ENCODE measurements around the gene ASTN2.

ASTN2 gene

GRCh38 chr9:116992865-116993264, 422.0 kb downstream of the ASTN2 start:
- no peaks in the 10 kb centered on the region for H3F3A ChIP-seq (ENCODE audit: insufficient read depth, low read length)
- H3K27ac ChIP-seq (ENCODE audit: low read length): no peak overlapping the region
- DNase-seq: no peak
- H4K20me1 ChIP-seq (ENCODE audit: insufficient read depth, low read length): no peaks in the 10 kb centered on the region
- H3K9me2 ChIP-seq (replicated peaks; ENCODE audit: insufficient read depth, low read length): no peaks in the 10 kb centered on the region
- no peak overlapping the region for H3K9ac ChIP-seq (ENCODE audit: low read length)
- H3K9me3 ChIP-seq (replicated peaks; ENCODE audit: insufficient read depth, low read length): no peaks in the 10 kb centered on the region
- no peak overlapping the region for H3K4me3 ChIP-seq (ENCODE audit: low read length)
- H3K79me2 ChIP-seq (ENCODE audit: low read length): no peaks in the 10 kb centered on the region
- no peaks in the 10 kb centered on the region for H3K4me1 ChIP-seq (ENCODE audit: low read length)
- H2AFZ ChIP-seq (ENCODE audit: low read length): no peak overlapping the region
- H3K36me3 ChIP-seq (replicated peaks; ENCODE audit: insufficient read depth, low read length): no peaks in the 10 kb centered on the region
- no peaks in the 10 kb centered on the region for H3K27me3 ChIP-seq (replicated peaks; ENCODE audit: insufficient read depth, low read length)
- H3K4me2 ChIP-seq (ENCODE audit: low read depth, low read length): no peak overlapping the region
- TF ChIP-seq EZH2phosphoT487 (IDR thresholded peaks at IDR 0.05; ENCODE audit: low read length) (no peak), EZH2 (optimal IDR thresholded peaks at IDR 0.05; ENCODE audit: low read depth, low read length) (no peak)
- TF ChIP-seq, protein P1, sequence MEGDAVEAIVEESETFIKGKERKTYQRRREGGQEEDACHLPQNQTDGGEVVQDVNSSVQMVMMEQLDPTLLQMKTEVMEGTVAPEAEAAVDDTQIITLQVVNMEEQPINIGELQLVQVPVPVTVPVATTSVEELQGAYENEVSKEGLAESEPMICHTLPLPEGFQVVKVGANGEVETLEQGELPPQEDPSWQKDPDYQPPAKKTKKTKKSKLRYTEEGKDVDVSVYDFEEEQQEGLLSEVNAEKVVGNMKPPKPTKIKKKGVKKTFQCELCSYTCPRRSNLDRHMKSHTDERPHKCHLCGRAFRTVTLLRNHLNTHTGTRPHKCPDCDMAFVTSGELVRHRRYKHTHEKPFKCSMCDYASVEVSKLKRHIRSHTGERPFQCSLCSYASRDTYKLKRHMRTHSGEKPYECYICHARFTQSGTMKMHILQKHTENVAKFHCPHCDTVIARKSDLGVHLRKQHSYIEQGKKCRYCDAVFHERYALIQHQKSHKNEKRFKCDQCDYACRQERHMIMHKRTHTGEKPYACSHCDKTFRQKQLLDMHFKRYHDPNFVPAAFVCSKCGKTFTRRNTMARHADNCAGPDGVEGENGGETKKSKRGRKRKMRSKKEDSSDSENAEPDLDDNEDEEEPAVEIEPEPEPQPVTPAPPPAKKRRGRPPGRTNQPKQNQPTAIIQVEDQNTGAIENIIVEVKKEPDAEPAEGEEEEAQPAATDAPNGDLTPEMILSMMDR (IDR thresholded peaks at IDR 0.05; ENCODE audit: low read length): no peak

DNA sequence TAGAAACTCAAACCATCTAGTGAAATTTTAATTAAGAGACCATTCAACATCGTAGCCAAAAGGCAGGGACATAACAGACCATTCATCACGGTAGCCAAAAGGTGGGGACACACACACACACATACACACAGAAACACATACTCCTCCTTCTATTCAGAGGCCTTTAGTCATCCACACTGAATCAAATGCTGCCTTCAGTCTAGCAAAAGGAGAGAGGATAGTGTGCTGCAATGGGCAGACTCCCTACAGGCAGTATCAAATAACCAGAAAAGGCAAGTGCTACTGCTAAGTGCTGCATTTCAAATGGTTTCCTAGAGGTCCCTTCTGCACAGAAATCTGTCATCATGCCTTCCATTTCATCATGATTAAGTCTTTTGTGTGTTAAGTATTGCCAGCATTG, 423.8 kb downstream of the ASTN2 start:
- H3K79me2 ChIP-seq (ENCODE audit: low read length): no peaks in the 10 kb centered on the region
- H4K20me1 ChIP-seq (ENCODE audit: insufficient read depth, low read length): no peaks in the 10 kb centered on the region
- no peak overlapping the region for H3K9ac ChIP-seq (ENCODE audit: low read length)
- DNase-seq: no peak
- H3K4me1 ChIP-seq (ENCODE audit: low read length): no peaks in the 10 kb centered on the region
- no peak overlapping the region for H3K27ac ChIP-seq (ENCODE audit: low read length)
- H3K4me2 ChIP-seq (ENCODE audit: low read depth, low read length): no peak overlapping the region
- H2AFZ ChIP-seq (ENCODE audit: low read length): no peak overlapping the region
- H3K36me3 ChIP-seq (replicated peaks; ENCODE audit: insufficient read depth, low read length): no peaks in the 10 kb centered on the region
- no peaks in the 10 kb centered on the region for H3F3A ChIP-seq (ENCODE audit: insufficient read depth, low read length)
- no peaks in the 10 kb centered on the region for H3K9me3 ChIP-seq (replicated peaks; ENCODE audit: insufficient read depth, low read length)
- no peaks in the 10 kb centered on the region for H3K9me2 ChIP-seq (replicated peaks; ENCODE audit: insufficient read depth, low read length)
- H3K4me3 ChIP-seq (ENCODE audit: low read length): no peak overlapping the region
- TF ChIP-seq EZH2phosphoT487 (IDR thresholded peaks at IDR 0.05; ENCODE audit: low read length): no peak
- TF ChIP-seq, protein P1 (IDR thresholded peaks at IDR 0.05; ENCODE audit: low read length): no peak
- no peak for TF ChIP-seq EZH2 (optimal IDR thresholded peaks at IDR 0.05; ENCODE audit: low read depth, low read length)
- no peaks in the 10 kb centered on the region for H3K27me3 ChIP-seq (replicated peaks; ENCODE audit: insufficient read depth, low read length)

- Histone ChIP-seq H4K20me1 (ENCODE audit: insufficient read depth, low read length) (no peaks in the 10 kb centered on the region), H3K9me3 (replicated peaks; ENCODE audit: insufficient read depth, low read length) (no peaks in the 10 kb centered on the region), H3K27me3 (replicated peaks; ENCODE audit: insufficient read depth, low read length) (no peaks in the 10 kb centered on the region), H3K27ac (ENCODE audit: low read length) (no peak overlapping the region), H3K4me3 (ENCODE audit: low read length) (no peak overlapping the region), H3K79me2 (ENCODE audit: low read length) (no peaks in the 10 kb centered on the region), H3K9ac (ENCODE audit: low read length) (no peak overlapping the region), H3K4me2 (ENCODE audit: low read depth, low read length) (no peak overlapping the region), H3F3A (ENCODE audit: insufficient read depth, low read length) (no peaks in the 10 kb centered on the region), H3K4me1 (ENCODE audit: low read length) (no peaks in the 10 kb centered on the region), H2AFZ (ENCODE audit: low read length) (no peak overlapping the region), H3K36me3 (replicated peaks; ENCODE audit: insufficient read depth, low read length) (no peaks in the 10 kb centered on the region), H3K9me2 (replicated peaks; ENCODE audit: insufficient read depth, low read length) (no peaks in the 10 kb centered on the region)
- TF ChIP-seq EZH2 (optimal IDR thresholded peaks at IDR 0.05; ENCODE audit: low read depth, low read length) (no peak), EZH2phosphoT487 (IDR thresholded peaks at IDR 0.05; ENCODE audit: low read length) (no peak)
- TF ChIP-seq, protein P1 (IDR thresholded peaks at IDR 0.05; ENCODE audit: low read length): no peak
- no peak for DNase-seq
These were observed 424.3 kb downstream of the ASTN2 start for GRCh38 chr9:116990592-116990991.

Measured in MM.1S (cell line).